Activated T-helper 9 cell treated with anti-CD3 and anti-CD28 coated beads, Interleukin-2, amount 50 U/mL, for 16 hours (primary cell): ENCODE measurements around the gene PMM2.
"Not testable (repeated sequence)": the region's sequence is repeated elsewhere in the genome, so short reads cannot be mapped to it uniquely, and the experiment has no call there.

Experiments used
- DNase-seq: peaks from one replicate; pipeline ENCODE4 v3.0.0-alpha.2; 2020; ENCODE audit warnings: low read depth

PMM2 gene

GRCh38 chr16:8818504-8819270, 21.0 kb downstream of the PMM2 start:
- DNase-seq, result no peak

- no peak for DNase-seq
Measured at GRCh38 chr16:8819411-8820034, 21.9 kb downstream of the PMM2 start.

DNA sequence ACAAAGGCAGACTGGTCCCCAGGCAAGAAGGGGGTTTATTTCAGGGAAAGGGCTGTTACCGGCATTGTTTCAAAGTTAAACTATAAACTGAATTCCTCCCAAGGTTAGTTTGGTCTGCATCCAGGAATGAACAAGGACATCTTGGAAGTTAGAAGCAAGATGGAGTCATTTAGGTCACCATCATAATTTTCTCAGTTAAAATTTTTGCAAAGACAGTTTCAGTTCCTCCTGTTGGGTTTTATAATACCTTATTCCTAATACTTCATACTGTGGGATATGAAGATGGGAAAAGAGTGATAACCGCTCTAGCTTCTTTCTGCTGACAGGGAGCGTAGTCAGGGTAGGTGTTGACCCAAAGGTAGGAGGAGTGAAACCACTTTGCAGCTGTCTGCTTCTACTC, 24.8 kb downstream of the PMM2 start:
- DNase-seq, result no peak

GRCh38 chr16:8826278-8826879, 28.7 kb downstream of the PMM2 start:
- no peak for DNase-seq

GRCh38 chr16:8828541-8829165, 31.0 kb downstream of the PMM2 start:
- no peak for DNase-seq

DNA sequence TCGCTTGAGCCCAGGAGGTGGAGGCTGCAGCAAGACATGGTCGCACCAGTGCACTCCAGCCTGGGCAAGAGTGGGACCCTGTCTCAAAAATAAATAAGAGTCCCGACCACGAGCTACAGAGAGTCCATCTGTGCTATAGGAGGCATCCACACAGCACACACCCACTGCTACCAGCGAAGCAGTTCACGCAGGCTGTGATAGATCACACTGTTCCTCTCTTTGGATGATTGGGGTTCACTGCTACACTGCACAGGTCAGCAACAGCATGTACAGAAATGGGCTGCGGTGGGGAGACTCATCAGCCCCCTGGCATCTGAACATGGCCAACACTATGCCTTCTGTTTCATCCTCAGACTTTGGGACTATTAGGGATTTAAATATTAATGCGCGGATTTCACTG, 33.8 kb downstream of the PMM2 start:
- no peak for DNase-seq

- no peak for DNase-seq
Measured at GRCh38 chr16:8831871-8832716, 34.5 kb downstream of the PMM2 start.

- no peak for DNase-seq
Measured at GRCh38 chr16:8832717-8833105, 35.1 kb downstream of the PMM2 start.

DNA sequence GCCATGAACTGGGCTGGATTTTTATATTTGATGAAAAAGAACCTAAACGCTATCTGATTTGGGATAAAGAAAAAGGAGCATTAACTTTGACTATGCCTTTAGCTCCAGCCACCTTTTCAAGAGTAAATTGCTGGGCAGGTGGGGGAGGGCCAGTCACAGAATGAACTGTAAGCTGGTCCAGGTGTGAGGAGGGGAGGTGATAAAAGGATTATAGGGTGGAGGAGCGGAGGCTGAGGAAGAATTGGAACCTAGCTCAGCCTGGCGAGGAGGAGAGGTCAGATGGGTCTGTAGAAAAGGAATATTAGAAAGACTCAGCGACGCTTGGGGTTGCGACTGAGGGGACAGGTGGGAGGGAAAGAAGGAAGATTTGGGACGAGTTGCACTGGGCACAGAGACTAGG, 39.2 kb downstream of the PMM2 start:
- not testable (repeated sequence) for DNase-seq

- DNase-seq, result not testable (repeated sequence)
Measured at GRCh38 chr16:8837594-8837993, 40.0 kb downstream of the PMM2 start.

DNA sequence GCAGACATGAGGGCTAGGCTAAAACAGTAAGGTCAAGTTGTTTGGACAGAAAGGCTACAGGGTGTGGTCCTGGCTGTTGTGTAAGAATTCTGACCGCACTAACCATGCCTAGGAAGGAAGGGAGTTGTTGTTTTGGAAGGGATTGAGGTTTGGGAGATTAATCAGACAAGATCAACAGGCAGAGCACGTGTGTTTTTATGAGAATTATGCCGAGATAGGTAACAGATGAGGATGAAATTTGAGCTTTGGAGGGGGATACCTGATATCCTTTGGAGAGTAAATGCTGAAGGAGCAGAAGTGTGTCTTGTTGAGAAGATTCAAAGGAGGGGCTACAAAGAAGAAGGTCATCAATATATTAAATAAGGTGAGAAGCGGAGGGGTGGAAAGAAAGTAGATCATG, 44.4 kb downstream of the PMM2 start:
- DNase-seq, result not testable (repeated sequence)

DNA sequence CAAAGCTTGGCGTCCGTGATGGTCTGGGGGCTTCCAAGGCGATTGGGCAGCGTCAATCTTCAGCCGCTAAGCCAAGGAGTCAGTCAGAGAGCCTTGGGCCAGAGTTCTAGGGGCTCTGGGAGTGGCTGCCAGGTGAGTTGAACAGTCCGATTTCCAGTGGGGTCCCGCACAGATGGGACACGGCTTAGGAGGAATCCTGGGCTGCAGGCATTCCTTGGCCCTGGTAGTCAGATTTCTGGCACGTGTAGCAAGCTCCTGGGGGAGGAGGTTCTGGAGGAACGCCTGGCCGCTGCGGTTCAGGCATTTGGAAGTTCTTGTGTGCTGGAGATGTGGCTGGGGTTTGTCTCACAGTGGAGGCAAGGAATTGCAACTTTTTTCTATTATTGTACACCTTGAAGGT, 45.7 kb downstream of the PMM2 start:
- not testable (repeated sequence) for DNase-seq

DNA sequence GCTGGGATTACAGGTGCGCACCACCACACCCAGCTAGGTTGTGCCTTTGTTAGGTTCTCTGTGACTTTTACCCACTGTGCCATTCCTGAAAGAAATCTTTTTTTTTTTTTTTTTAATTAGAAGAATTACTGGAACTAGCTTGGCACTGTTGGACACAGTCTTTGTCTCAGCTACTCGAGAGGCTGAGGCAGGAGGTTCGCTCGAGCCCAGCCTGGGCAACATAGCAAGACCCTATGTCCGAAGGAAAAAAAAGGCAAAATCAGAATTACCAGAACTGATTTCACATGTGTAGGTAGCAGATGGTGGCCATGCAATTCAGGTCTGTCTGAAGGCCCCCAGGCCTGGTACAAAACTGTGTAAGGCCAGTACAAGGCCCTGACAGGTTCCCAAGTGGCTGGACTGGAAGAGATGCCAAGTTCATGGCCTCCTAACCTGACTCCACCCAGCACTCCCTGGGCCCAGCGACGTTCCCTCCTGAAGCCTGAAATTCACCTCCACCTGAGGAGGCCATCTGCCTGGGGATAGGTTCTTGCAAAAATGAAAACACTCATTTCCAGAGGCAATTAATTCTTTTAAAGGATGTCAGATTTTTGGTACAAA, 48.2 kb downstream of the PMM2 start:
- DNase-seq, result no peak

DNA sequence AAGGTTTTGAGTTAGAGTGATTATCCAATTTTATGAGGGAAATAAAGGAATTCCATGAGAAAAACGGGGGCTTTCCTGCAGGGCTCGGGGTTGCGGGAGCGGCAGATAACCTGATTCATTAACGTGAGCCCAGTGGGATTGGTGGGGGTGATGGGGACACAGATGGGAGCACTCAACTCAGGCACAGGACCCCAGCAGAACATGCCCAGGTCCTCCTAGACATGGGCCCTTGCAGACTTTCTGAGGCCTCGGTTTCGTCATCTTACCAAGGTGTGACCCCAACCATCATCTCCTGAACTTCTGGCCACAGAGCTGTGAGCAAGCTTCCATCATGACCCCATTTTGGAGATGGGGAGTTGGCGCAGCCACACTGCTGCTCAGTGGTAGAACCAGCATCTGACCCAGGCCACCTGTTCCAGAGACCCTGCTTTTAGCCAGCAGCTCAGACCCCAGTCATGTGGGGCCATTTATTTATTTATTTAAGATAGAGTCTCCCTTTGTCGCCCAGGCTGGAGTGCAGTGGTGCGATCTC, 48.8 kb downstream of the PMM2 start:
- no peak for DNase-seq

DNA sequence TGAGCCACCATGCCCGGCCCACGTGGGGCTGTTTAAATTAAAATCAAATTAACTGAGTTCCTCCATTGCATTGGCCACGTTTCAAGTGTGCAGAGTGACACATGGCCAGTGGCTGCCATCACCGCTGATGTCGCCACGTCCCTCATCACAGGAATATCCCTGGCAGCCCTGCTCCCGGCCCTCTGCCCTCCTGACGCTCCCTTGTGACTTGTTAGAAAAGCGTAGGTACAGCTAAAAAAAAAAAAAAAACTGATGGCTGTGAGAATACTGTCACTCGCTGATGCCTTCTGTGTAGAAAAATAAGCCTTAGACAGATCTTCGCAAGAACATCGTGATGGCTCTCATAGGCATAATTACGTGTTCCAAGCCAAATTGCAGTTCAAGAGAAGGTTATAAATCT, 49.5 kb downstream of the PMM2 start:
- no peak for DNase-seq

DNA sequence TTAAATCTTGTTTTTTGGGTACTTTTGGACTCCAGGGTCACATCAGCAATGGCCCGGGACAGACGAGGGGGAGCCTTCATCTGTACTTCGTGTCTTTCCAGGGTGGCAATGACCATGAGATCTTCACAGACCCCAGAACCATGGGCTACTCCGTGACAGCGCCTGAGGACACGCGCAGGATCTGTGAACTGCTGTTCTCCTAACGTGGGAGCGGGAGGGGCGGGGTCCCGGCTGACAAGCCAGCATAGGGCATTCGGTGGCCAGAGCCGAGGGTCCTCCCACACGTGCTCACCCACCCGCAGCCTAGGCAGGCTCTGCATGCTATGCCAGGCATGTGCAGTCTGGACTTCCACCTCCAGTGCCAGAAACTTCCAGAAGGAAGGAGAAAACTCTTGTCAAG, 50.0 kb downstream of the PMM2 start:
- no peak for DNase-seq

- DNase-seq, result no peak
Measured at GRCh38 chr16:8848231-8848938, 50.7 kb downstream of the PMM2 start.

DNA sequence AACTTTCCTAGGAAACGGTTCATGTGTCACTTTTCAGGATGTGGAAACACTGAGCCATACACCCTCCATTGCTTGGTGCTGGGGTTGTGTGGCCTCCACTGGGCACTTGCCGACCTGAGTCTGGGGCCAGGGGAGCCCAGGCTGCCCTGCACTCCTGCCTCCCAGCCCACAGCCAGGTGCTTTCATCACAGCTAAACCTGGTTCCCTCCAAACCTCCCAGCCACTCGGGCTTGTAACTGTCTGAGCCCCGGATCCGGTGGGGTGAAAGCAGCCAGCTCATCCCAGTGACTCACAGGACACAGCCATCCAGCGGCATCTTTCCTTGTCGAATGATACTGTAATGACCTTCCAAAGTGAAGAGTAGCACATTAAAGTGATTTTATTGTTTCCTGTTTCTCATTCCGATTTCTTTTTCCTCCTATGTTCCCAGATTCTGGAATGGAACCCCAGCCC, 51.3 kb downstream of the PMM2 start:
- DNase-seq, result no peak

- DNase-seq, result no peak
Measured at GRCh38 chr16:8849411-8850011, 51.9 kb downstream of the PMM2 start.

GRCh38 chr16:8850279-8850885, 52.7 kb downstream of the PMM2 start:
- DNase-seq, result no peak
